Measurements from ENCODE around the gene MYLK. TPM values are rescaled to one million over a fixed set of nuclear protein-coding genes. Genes with fewer than 3 reads are reported as not detected.
"Not testable (repeated sequence)": the region's sequence is repeated elsewhere in the genome, so short reads cannot be mapped to it uniquely, and the experiment has no call there.

Gene MYLK
- polyA plus RNA-seq, 10 donors: 18.9 to 25.5 (median 22.7) TPM

DNA sequence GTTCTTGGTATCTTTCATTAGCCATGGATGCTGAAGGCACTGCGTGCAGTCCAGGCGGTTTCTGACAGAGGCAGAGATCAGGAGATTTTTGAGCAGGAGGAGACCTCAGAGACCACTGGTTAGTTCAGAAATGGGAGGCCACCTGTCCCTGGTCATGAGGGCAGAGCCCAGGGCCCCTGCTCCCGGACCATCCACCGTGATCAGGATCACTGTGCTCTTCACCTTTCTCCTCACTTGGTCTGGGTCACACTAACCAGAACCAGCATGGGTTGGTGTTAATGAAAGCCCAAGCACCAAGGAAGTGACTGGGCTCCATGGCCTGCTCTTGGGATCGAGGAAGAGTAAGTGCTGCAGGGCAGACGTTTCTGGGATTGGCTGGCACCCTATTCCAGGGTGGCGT, 257.3 kb downstream of the MYLK start:
- no peak for DNase-seq

DNA sequence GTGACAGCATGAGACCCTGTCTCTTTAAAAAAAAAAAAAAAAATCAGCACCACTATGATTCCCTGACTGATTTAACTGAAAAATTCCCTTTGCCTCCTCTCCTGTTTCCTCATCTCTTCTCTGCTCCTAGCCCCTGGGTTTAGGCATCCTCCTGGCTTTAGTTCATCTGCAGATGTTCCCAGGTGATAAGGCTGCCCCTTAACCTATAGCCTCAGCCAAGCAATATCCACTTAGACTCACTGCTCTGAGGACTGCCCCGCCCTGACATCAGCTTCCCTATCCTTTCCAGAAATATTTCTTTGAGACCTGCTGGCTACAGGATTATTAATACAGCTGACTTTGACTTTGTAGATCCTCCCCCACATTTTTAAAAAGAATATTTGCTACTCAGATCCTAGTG, 259.8 kb downstream of the MYLK start:
- no peak for DNase-seq

DNA sequence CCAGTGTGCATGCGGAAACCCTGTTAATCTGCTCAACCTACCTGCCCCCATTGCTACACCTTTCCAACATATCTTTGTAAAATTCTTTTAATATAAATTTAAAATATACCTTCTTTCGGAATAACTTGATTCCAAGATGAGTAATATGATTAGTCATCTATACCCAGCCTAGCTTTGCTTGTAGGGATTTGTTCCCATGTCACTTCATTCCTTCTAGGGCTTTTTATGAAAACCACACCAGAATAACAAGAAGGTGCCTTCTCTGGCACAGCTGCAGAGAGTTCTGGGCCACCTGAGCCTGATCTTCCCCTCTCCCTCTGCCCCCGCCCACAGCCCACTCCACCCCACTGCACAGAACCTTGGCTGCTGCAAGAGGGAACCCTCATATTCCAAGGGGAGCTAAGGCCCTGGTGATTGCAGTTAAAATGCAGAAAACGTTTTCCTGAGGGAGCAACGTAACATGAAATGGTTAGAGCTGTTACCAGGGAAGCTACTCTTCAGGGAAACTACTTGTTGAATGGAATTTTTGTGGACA, 260.7 kb downstream of the MYLK start:
- DNase-seq: no peak

DNA sequence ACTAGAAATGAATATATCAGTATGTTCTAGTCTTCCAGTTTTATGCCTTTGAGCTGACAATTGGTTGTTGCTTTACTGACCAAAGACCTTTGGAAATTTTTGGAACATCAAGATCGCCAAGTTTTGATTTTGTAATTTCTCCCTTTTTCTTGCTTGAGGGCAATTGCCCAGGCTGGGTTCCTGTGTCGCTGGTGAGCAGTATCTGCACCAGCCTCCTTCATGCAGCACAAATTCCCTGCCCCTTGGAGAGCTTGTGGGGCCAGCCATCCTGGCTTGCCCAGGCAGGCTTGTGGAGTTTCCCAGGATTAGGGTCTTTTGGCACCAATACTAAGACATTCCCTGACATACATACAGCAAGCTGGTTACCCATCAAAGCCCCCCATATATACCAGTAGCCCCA, 261.4 kb downstream of the MYLK start:
- no peak for DNase-seq

DNA sequence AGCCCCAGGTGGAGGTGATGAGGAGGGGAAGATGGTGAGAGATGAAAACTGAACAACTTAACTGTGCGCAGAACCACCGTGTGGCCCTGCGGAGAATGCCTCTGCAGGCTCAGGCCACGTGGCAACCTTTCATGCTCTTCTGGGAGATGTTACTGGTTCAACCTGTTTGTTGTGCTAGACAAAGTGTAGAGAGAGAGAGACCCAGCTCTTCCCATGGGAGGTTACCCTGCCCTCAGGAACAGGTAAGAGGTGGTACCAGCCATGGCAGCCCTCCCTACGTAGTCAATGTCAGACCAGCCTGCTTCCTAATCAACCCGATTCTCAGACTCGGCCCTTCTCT, 262.3 kb downstream of the MYLK start:
- DNase-seq: no peak

DNA sequence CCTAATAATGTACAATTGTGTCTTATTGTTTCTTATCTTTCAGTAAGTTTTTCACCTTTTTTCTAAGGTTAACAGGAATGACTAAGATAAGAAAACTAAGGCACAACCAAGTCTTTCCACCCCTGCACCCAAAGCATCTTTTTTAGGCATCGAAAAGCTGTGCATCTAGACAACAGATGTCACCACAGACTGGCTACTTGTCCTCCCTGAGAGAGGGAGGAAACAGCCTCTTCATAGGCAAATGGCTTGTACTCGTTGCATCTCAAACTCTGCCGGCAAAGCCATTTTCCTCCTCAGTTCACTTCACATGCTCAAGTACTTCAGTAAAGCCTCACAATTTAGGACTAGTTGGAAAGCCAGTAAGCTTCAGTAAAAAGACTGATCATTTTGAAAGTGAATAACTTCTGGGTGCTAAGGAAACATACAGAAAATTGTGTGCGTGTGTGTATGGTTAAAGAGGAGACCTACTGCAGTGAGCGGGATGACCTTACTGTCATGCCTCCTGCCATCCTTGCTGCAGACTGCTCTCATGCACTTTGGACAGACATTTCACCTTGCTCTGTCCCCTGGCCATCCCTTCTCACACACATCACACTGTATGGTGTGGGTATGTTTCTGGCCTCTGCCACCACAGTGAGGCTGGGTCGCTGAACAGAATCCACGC, 262.8 kb downstream of the MYLK start:
- DNase-seq: no peak

DNA sequence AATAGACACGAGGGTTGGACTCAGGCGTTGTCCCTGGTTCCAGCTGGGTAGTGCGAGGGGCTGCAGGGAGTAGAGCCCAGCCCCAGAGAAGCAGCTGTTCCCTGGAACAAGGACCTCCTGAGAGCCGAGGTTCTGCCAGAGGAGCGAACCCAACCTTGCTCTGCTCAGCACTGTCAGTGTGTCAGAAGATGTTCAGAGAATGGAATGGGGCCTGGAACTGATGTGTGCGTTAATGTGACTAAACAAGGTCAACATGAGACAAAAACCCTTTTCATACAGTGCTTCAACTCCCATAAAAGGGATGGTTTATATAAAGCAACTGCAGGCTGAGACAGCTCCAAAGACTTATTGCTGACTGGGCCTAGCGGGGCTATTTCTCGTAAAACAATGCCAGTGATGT, 263.8 kb downstream of the MYLK start:
- DNase-seq: no peak

DNA sequence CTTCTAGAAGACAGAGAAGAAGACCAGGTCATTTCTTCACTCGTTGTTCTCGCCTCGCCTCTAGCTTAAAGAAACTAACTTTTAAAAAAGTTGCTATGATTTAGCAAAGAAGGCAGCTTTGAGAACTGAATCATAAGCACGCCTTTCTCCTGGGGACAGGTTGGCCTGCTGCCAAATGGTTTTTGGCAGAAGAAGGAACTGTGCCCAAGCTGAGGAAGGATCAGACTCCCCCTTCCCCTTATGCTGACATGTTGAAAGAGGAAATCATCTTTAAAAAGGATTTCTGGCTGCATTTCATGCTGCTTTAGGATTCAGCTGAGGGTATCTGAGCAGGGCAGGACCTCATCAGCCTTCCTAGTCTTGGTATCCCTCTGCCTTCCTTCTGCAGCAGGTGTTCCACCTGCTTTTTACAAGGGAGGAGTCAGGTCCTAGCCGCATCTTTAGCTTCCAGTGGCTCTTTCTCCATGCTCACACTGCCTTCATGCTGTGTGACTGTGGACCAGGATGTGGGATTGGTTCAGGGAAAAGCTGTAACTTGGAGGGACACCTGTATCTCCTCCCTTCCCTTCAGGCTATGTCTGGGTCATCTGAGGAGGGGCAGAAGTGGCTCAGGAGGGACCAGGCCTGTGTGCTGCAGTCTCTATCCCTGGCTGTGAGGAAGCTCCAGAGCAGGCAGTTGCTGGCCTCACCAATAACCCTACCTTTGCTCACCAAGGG, 265.2 kb downstream of the MYLK start:
- peak; percentile 67 to 81 (median 71) for DNase-seq

DNA sequence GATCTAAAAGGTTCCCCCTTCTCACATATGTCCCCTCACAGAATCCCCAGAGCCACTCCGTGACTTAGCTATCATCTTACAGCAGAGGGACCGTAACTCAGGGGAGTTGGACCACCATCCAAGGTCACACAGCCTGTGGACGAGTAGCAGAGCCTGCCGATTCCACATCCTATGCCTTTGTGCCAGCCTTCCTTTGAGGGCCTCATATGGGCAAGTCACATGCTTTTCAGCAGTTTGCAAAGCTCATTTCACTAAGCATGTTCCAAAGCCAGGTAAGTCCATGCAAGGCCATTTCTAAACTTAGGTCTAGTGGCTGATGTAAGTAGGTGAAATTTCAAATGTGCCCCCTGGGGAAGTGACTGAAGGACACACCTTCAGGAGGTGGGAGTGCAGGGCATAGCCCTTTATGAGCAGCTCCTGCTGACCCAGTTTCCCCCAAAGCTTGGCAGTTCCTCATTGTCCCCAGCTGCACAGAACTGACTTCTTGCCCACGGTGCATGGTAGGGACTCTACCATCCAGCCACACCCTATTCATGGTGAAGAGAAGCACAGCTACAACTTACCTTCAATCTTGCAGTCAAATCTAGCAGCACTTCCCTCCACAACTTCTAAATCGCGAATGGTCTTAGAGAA, 265.9 kb downstream of the MYLK start:
- DNase-seq: no peak

DNA sequence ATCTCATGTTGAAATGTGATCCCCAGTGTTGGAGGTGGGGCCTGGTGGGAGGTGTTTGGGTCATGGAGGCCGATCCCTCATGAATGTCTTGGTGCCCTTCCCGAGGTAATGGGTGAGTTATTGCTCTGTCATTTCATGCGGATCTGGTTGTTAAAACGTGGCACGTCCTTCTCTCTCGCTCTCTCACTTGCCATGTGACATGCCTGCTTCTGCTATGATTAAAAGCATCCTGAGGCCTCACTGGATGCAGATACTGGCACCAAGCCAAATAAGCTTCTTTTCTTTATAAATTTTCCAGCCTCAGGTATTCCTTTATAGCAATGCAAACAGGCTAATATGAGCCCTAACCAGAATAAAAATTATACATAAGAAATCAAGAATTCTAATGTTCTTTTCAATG, 267.5 kb downstream of the MYLK start:
- DNase-seq: no peak

DNA sequence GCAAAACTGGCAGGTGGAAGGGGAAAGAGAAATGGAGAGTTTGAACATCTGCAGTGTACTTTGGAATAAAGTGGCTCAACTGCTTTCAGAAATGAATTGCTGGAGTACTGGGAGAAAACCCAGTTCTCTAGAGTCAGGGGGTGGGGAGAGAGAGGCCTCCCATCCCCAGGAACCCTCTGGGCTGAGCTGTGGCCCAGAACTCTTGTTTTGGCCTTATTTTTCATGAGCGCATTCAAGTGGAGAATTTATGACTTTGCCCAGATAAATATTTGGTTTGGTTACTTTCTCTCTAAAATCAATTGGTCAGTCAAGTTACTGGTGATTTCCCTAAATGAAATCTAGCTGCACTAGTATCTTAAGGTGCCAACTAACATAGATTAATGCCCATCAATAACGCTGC, 270.6 kb downstream of the MYLK start:
- no peak for DNase-seq

DNA sequence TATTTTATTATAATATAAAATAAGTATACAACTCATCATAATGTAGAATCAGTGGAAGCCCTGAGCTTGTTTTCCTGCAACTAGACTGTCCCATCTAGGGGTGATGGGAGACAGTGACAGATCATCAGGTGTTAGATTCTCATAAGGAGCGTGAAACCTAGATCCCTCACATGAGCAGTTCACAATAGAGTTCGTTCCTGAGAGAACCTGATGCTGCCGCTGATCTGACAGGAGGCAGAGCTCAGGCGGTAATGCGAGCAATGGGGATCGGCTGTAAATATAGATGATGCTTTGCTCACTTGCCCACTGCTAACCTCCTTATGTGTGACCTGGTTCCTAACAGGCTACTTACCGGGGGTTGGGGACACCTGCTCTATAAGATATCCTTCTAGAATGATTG, 272.5 kb downstream of the MYLK start:
- not testable (repeated sequence) for DNase-seq

DNA sequence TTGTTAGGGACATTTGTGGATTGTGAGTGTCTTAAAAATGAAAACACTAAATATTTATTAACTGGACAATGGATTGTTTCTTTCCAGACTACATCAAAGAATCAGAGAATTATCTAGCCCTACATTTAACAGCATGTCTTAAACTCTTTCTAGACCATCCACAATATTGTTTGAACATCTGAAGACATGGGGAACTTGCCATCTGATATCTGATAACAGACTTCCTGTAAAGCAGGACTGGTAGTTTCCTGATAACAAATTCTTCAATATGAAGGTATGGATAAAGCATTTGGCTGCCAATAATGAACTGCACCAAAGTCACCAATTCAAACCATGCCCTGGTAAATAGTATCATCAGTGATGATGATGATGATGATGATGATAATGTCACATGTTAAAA, 273.1 kb downstream of the MYLK start:
- no peak for DNase-seq

DNA sequence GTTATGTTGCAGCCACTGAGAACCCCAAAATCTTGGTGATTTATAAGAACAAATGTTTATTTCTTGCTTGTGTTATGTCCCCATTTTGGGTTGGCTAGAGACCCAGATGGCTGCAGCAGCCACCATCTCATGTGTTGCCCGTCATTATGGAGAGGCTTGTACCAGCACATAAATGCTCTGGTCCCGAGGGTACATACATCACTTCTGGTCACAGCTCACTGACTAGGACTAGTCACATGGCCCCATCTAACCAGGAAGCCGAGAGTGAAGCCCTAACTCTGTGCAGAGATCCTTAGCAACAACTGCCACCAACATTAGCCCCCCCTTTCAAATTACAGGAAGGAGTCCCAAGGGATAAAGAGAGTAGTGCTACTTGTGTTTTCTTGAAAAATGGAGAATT, 273.8 kb downstream of the MYLK start:
- DNase-seq: no peak

DNA sequence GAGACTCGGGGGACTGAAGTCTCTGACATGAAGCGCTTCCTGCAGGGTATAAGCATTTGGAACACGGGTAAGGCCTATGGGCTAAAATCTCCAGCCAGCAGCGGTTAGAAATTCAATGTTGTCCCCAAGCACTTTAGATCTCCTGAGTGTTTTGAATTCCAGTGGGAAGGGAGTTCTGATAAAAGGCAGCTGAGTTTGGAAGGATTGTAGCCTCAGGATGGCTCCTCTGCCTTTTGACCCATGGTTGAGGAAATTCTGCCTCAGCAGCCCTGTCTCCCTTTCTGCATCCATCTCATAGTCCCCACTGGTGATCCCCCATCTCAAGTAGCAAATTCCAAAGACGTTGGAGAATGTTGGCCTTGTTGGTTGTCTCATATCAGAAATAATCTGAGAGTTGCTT, 275.1 kb downstream of the MYLK start:
- DNase-seq: no peak

DNA sequence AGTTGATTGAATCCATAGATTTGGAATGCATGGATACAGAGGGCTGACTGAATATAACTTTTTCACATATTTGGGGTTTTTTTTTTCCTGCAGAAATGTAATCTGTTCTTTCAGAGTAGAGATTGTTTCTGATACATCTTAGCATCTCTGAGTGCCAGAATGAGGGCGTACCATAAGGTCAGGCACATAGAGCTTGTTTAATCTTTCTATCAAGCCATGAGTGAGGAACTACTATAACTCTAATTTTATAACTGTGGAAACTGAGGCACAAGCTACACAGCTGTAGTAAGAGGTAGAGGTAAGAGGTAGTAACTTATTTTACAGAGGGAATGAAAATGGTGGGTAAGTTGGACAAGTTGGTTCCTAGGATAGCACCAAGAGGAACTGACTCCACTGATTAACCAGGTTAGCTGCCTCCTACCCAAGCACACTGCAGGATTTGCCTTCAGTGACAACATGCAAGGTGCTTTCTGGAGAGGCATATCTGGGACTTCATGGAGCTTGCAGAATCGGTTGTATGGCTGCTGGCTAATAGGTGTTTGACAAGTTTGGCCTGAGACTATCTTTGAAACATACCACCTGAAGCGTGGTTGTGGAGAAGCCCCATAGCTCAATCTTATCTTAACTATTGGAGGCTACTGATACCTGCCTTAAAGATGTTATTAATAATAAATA, 275.7 kb downstream of the MYLK start:
- DNase-seq: no peak

DNA sequence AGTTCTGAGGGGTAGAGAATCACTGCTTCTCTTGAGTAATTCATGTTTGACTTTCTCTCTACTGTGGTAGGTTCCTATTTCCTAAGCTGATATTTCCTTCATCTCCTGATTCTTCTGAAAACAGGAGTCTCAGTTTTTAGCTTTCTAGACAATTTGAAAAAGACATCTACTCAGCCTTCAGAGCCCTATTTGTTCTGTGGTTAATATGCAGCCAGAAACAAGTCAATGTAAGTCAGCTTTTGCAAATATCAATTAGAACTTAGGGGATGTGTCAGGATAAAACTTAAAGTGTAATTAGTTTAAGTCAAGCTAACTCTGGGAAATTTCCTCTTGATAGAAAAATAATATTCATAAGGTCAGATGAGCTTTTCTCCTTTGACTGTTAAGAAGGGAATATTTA, 277.6 kb downstream of the MYLK start:
- no peak for DNase-seq

DNA sequence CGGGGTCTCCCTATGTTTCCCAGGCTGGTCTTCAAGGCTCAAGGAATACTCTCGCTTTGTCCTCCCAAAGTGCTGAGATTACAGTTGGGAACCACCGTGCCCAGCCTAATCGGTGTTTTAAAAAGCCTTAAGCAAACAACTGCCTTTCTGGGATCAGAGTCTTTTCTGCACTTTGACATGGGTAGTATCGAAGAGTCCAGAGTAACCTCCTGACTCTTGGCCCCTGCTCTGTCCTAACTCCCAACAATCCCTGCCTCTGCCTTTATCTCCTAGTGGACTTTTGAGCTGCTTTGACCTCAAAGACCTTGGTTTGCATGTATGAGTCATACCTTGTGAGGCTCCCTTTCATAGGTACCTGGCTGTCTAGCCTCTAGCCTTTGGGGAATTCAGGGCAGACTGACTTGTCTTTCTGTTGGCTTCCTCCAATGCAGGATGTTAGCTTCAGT, 278.3 kb downstream of the MYLK start:
- DNase-seq: no peak

DNA sequence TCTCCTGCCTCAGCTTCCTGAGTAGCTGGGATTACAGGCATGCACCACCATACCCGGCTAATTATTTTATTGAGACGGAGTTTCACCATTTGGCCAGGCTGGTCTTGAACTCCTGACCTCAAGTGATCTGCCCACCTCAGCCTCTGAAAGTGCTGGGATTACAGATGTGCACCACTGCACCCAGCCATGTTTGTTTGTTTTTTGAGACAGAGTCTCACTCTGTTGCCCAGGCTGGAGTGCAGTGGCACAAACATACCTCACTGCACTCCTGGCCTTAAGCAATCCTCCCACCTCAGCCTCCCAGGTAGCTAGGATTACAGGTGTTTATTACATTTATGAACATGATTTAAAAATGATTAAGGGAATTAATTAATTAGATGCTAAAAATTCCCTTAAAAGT, 281.0 kb downstream of the MYLK start:
- DNase-seq: not testable (repeated sequence)

DNA sequence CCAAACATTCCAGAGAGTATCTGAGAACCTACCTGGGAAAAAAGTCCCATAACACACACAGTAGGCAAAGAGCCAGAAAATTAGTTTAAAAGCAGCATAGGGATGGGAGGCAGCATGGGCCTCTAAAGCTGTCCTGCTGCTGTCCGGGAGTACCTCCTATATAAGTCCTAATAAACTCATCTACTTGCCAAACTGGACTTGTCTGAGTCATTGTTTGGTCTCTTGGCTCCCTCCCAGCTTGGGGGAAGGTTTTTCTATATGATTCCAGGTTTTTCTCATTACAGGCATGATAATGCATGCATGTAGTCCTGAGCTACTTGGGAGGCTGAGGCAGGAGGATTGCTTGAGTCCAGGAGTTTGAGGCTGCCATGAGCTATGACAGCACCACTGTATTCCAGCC, 281.8 kb downstream of the MYLK start:
- DNase-seq: peak in 1 of 3 donors; percentile 85

DNA sequence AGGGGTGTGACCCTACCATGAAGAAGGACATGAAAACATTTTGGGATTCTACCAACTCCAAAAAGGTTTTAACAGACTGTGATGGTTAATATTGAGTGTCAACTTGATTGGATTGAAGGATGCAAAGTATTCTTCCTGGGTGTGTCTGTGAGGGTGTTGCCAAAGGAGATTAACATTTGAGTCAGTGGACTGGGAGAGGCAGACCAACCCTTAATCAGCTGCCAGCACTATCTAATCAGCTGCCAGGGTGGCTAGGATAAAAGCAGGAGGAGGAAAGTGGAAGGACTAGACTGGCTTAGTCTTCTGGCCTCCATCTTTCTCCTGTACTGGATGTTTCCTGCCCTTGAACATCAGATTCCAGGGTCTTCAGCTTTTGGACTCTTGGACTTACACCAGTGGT, 283.3 kb downstream of the MYLK start:
- DNase-seq: not testable (repeated sequence)

DNA sequence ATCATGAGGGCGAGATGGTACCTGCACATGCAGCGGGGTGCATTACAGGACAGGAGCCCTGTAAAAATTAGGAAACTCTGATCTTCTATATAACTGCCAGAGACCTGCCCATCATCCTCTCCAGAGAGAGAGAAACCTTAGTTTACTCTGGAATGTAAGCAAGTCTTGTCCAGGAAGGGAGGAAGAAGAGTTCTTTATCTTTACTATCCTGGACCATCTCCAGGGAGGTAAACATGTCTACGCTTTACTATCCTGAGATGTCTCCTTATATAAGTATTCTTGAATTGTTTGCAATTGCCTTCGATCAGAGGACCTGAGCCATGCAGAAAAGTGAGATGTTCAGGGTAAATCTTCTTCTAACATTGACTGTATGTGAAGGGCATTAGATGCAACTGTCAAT, 286.6 kb downstream of the MYLK start:
- DNase-seq: no peak

Data from muscle of back (tissue), 11 donors.